ENCODE results near the gene HCN2. TPM values are rescaled to one million over a fixed set of nuclear protein-coding genes. Genes with fewer than 3 reads are reported as not detected.

The HCN2 gene
- total RNA-seq (1 to 10 TPM; 1.1 to 3.0 TPM), total RNA-seq (2.1 to 3.5 reads per million in 2 donors)

DNA sequence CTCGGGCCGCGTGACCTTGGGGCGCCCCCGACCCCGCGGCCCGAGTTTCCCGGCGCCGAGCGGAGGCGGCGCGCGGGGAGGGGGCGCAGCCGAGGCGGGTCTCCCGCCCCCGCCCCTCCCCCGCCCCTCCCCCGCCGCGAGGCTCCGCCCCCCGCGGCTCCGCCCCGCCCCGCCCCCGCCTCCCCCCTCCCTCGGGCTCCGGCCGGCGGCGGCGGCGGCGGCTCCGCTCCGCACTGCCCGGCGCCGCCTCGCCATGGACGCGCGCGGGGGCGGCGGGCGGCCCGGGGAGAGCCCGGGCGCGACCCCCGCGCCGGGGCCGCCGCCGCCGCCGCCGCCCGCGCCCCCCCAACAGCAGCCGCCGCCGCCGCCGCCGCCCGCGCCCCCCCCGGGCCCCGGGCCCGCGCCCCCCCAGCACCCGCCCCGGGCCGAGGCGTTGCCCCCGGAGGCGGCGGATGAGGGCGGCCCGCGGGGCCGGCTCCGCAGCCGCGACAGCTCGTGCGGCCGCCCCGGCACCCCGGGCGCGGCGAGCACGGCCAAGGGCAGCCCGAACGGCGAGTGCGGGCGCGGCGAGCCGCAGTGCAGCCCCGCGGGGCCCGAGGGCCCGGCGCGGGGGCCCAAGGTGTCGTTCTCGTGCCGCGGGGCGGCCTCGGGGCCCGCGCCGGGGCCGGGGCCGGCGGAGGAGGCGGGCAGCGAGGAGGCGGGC lies at the start of gene HCN2:
TSS of gene HCN2 (plus strand) at position 189 of the 703 bp plus-strand sequence. CDS start at position 254, 65 bp downstream.
- H3K9me3 ChIP-seq (ENCODE audit: control insufficient read depth, low read length, poor library complexity, severe bottlenecking) = no peaks in the 10 kb centered on the region
- Mint-ChIP-seq H3K27me3 (peaks cover 5% of the 10 kb centered on the region), H3K27ac (no peak within 1 kb of the TSS), H3K36me3 (ENCODE audit: low read depth) (no peaks in the 10 kb centered on the region), H3K4me3 (peak within 1 kb of the TSS; percentile 76), H3K4me1 (peaks cover 9% of the 10 kb centered on the region)
- no peak for ATAC-seq
- no peak for DNase-seq

DNA sequence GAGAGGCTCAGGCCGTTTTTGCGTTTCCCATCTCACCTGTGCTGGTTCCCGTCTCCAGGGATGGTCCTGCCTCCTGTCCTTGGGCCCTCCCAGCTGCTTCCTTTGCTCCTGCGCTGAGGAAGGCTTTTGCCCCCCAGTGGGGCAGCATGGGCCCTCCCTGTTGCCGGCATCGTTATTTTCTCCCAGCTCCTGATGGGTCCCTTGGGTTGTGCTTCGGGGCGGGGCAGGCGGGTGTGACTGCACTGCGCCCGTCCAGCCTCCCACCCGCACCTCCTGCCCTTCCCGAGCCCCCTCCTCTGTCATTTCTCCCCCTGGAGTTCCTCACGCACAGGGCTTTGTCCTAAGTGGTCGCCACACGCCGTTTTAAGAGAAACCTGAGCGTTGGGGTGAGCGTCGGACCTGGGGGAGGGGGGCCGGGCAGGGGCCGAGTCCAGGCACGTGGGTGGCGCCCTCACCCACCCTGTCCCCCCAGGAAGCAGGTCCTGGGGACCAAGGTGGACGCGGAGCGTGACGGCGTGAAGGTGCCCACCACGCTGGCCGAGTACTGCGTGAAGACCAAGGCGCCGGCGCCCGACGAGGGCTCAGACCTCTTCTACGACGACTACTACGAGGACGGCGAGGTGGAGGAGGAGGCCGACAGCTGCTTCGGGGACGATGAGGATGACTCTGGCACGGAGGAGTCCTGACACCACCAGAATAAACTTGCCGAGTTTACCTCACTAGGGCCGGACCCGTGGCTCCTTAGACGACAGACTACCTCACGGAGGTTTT lies 48.6 kb upstream of the HCN2 start:
- no peaks in the 10 kb centered on the region for H3K9me3 ChIP-seq (ENCODE audit: control insufficient read depth, low read length, poor library complexity, severe bottlenecking)
- no peak overlapping the region for H3K27ac Mint-ChIP-seq

DNA sequence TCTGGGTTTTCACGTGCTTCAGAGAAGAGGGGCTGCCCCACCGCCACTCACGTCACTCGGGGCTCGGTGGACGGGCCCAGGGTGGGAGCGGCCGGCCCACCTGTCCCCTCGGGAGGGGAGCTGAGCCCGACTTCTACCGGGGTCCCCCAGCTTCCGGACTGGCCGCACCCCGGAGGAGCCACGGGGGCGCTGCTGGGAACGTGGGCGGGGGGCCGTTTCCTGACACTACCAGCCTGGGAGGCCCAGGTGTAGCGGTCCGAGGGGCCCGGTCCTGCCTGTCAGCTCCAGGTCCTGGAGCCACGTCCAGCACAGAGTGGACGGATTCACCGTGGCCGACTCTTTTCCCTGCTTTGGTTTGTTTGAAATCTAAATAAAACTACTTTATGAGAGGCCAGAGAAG lies 48.0 kb upstream of the HCN2 start:
- Mint-ChIP-seq H3K27ac (no peak overlapping the region), H3K36me3 (ENCODE audit: low read depth) (no peaks in the 10 kb centered on the region), H3K27me3 (no peaks in the 10 kb centered on the region), H3K4me1 (peaks cover 16% of the 10 kb centered on the region), H3K4me3 (no peak overlapping the region)
- DNase-seq (no peak), ATAC-seq (no peak)
- no peaks in the 10 kb centered on the region for H3K9me3 ChIP-seq (ENCODE audit: control insufficient read depth, low read length, poor library complexity, severe bottlenecking)

More for the DNA sequence above, 48.6 kb upstream of the HCN2 start:
- DNase-seq = no peak
- Mint-ChIP-seq H3K4me3 (no peak overlapping the region), H3K4me1 (peaks cover 16% of the 10 kb centered on the region), H3K27me3 (no peaks in the 10 kb centered on the region), H3K36me3 (ENCODE audit: low read depth) (no peaks in the 10 kb centered on the region)
- no peak for ATAC-seq

DNA sequence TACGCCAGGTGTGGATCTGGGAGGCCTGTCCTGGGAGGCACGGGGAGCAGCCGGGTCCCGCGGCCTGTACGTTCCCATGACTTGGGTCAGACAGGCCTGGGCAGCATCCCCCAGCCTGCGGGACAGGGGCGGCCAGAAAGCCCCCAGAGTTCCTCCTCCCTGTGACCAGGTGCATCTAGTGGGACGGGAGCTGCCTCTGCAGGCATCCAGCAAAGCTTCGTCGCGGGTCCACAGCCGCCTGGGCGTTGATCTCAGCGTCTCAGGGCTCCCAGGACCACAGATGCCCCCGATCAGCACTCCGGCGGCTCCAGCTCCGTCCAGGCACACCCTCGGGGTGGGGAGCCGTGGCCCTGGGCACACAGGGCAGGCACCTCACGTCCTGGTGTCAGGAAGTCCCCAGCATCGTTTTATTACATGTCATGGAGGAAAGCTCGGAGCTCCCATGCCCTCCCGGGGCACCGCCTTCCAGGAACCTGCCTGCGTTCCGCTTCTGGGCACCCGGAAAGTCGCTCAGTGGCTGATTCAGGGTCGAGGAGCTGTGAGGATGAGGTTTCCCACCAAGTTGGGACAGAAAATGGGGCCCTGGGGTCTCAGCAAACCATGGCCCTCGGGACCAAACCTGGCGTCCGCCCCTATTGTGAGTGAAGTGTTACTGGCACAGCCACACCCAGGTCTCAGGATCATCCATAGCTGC lies 47.4 kb upstream of the HCN2 start:
- no peak overlapping the region for H3K27ac Mint-ChIP-seq
- peaks cover 16% of the 10 kb centered on the region for H3K4me1 Mint-ChIP-seq
- no peaks in the 10 kb centered on the region for H3K9me3 ChIP-seq (ENCODE audit: control insufficient read depth, low read length, poor library complexity, severe bottlenecking)
- no peaks in the 10 kb centered on the region for H3K36me3 Mint-ChIP-seq (ENCODE audit: low read depth)
- ATAC-seq = no peak
- H3K4me3 Mint-ChIP-seq = no peak overlapping the region
- no peak for DNase-seq
- H3K27me3 Mint-ChIP-seq = no peaks in the 10 kb centered on the region

DNA sequence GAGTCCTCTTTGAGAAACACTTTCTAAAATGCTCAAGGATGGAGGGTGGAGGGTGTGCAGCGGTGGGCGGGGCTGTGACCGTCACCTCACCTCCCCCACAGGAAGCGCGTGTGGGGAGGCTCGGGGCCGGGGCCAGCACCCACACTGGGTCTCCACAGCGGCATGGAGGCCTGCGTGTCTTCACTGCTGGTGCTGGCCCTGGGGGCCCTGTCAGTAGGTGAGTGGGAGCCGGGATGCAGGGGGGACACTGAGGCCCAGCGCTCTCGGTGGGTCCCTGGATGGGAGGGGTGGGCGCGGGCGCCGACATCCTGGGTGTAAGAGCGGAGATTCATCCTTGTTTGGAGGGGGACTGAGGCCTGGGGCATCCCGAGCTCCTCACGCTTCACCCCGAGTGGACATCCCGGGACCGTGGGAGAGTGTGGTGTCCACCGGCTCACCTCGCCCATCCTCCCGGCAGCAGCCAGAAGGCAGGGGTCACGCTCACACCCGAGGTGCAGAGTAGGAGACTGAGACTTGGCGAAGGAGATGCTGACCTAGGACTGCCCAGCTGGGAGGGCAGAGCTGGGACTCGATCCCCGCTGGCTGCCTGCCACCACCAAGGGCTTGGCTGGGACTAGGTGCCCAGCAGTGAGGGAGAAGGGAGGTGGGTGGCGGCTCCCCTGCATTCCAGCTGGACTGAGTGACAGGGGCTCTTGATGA lies 45.6 kb upstream of the HCN2 start, which contains the start of gene GZMM:
TSS of gene GZMM (plus strand) at position 144 of the 699 bp plus-strand sequence. CDS start at position 163, 19 bp downstream.
- ATAC-seq (peak; percentile 98), DNase-seq (peak; percentile 50 to 62 (median 50))
- no peaks in the 10 kb centered on the region for H3K9me3 ChIP-seq (ENCODE audit: control insufficient read depth, low read length, poor library complexity, severe bottlenecking)
- H3K27me3 Mint-ChIP-seq = no peaks in the 10 kb centered on the region
- peak within 1 kb of the TSS; percentile 88 for H3K4me3 Mint-ChIP-seq
- peak within 1 kb of the TSS; percentile 84 for H3K27ac Mint-ChIP-seq
- H3K36me3 Mint-ChIP-seq (ENCODE audit: low read depth) = no peaks in the 10 kb centered on the region
- peaks cover 12% of the 10 kb centered on the region for H3K4me1 Mint-ChIP-seq

DNA sequence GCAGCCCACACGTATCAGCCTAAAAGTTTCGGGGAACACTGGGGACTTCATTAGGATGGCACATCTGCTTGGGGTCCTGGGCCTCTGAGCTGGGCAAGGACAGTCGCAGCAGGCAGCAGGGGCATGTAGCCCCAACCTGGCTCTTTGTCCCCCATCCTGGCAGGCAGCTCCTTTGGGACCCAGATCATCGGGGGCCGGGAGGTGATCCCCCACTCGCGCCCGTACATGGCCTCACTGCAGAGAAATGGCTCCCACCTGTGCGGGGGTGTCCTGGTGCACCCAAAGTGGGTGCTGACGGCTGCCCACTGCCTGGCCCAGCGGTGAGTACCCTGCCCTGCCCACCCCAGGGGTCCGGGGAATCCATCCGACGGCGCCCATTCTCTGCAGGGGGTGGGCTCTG lies 42.6 kb upstream of the HCN2 start:
- DNase-seq = no peak
- H3K9me3 ChIP-seq (ENCODE audit: control insufficient read depth, low read length, poor library complexity, severe bottlenecking) = no peaks in the 10 kb centered on the region
- H3K27ac Mint-ChIP-seq = no peak overlapping the region
- ATAC-seq = no peak
- H3K4me1 Mint-ChIP-seq = peaks cover 15% of the 10 kb centered on the region
- no peak overlapping the region for H3K4me3 Mint-ChIP-seq
- H3K36me3 Mint-ChIP-seq (ENCODE audit: low read depth) = no peaks in the 10 kb centered on the region
- H3K27me3 Mint-ChIP-seq = no peaks in the 10 kb centered on the region

DNA sequence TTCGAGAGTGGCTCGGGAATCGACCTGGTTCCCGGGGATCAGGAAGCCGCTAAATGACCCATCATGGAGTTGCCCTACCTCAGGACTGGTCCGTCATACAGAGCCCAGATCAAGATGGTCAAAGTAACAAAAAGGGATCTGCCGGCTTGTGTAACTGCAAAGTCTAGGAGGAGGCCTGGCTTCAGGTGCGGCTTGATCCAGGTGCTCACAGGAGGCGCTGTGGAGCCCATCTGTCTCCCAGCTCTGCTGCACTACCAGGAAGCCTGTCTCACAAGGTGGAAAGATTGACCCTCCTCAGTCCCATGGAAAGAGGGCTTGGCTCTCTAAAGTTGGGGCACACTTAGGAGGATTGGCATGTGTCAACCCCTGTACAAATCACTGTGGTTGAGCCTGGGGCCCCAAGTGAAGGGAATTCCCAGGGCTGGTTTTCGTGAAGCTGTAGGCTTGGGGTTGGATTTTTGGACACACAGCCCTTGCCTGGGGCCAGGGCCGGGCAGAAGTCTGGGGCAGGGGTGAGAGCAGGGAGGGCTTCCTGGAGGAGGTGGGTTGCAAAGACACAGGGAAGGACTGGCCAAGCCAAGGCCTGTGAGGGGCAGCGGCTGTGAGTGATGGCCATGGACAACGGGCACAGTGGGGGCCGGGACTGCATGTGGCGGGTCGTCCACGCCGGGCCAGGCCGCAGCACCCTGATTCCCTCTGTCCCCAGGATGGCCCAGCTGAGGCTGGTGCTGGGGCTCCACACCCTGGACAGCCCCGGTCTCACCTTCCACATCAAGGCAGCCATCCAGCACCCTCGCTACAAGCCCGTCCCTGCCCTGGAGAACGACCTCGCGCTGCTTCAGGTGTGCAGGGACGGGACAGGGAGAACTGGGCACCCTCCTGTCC lies 41.6 kb upstream of the HCN2 start:
- ATAC-seq (no peak), DNase-seq (no peak)
- Mint-ChIP-seq H3K27me3 (no peaks in the 10 kb centered on the region), H3K4me1 (peaks cover 15% of the 10 kb centered on the region), H3K27ac (no peak overlapping the region), H3K36me3 (ENCODE audit: low read depth) (no peaks in the 10 kb centered on the region), H3K4me3 (no peak overlapping the region)
- no peaks in the 10 kb centered on the region for H3K9me3 ChIP-seq (ENCODE audit: control insufficient read depth, low read length, poor library complexity, severe bottlenecking)

DNA sequence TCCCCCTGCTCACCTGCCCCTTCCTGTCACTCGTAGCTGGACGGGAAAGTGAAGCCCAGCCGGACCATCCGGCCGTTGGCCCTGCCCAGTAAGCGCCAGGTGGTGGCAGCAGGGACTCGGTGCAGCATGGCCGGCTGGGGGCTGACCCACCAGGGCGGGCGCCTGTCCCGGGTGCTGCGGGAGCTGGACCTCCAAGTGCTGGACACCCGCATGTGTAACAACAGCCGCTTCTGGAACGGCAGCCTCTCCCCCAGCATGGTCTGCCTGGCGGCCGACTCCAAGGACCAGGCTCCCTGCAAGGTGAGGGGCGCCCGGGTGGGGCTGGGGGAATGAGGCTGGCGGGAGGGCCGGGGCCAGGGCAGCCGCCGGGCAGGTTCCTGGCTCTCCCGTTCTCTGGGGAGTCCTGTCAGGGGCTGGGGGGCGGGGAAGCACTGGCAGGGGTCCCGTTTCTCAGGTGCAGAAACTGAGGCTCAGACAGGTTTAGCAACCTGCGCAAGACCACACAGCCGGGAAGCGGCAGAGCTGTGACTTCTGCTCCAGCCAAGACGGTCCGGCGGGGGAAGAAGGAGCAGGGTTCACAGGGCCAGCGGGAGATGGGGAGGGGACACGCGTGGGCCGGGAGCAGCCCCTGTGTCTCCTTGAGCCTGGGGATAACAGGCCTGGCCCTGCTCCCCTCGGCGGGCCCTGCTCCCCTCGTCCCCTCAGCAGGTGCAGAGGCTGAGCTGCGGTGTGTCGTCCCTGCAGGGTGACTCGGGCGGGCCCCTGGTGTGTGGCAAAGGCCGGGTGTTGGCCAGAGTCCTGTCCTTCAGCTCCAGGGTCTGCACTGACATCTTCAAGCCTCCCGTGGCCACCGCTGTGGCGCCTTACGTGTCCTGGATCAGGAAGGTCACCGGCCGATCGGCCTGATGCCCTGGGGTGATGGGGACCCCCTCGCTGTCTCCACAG lies 40.5 kb upstream of the HCN2 start:
- Mint-ChIP-seq H3K36me3 (ENCODE audit: low read depth) (no peaks in the 10 kb centered on the region), H3K27ac (no peak overlapping the region), H3K27me3 (no peaks in the 10 kb centered on the region), H3K4me3 (no peak overlapping the region), H3K4me1 (peaks cover 10% of the 10 kb centered on the region)
- H3K9me3 ChIP-seq (ENCODE audit: control insufficient read depth, low read length, poor library complexity, severe bottlenecking) = no peaks in the 10 kb centered on the region
- ATAC-seq = no peak
- no peak for DNase-seq

DNA sequence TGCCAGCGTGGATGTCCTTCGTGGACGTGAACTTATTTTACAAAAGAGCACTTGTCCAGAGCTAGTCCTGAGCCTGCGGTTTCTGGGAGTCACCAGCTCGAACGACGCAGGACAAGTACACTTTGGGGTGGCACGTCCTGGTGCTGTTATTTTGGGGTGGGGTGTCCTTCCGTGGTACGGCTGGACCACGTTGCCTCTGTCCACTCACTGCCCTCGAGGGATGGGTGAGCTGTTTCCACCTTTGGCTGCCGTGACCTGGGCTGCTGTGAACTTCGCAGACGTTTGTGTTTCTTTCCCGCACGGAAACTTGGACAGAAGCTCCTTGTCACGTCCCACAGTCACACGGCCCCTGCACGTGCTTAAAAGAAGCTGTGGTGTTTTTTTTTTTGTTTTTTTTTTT lies 34.9 kb upstream of the HCN2 start:
- Mint-ChIP-seq H3K27ac (peak overlapping the region; percentile 9), H3K27me3 (no peaks in the 10 kb centered on the region), H3K36me3 (ENCODE audit: low read depth) (no peaks in the 10 kb centered on the region), H3K4me3 (no peak overlapping the region), H3K4me1 (peaks cover 4% of the 10 kb centered on the region)
- ATAC-seq (no peak), DNase-seq (no peak)
- no peaks in the 10 kb centered on the region for H3K9me3 ChIP-seq (ENCODE audit: control insufficient read depth, low read length, poor library complexity, severe bottlenecking)

DNA sequence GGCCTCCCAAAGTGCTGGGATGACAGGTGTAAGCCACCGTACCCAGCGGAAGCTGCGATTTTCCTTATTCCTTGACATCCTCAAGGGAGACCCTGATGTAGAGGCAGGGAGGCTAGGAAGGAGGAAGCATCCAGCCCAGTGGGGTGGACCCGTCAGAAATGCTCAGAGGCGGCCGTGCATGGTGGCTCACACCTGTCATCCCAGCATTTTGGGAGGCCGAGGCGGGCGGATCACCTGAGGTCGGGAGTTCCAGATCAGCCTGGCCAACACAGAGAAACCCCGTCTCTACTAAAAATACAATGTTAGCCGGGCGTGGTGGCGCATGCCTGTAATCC lies 34.2 kb upstream of the HCN2 start:
- H3K9me3 ChIP-seq (ENCODE audit: control insufficient read depth, low read length, poor library complexity, severe bottlenecking) = no peaks in the 10 kb centered on the region
- no peaks in the 10 kb centered on the region for H3K36me3 Mint-ChIP-seq (ENCODE audit: low read depth)
- no peak overlapping the region for H3K4me3 Mint-ChIP-seq
- no peak for DNase-seq
- no peak overlapping the region for H3K27ac Mint-ChIP-seq
- peaks cover 4% of the 10 kb centered on the region for H3K4me1 Mint-ChIP-seq
- ATAC-seq = no peak
- H3K27me3 Mint-ChIP-seq = no peaks in the 10 kb centered on the region

DNA sequence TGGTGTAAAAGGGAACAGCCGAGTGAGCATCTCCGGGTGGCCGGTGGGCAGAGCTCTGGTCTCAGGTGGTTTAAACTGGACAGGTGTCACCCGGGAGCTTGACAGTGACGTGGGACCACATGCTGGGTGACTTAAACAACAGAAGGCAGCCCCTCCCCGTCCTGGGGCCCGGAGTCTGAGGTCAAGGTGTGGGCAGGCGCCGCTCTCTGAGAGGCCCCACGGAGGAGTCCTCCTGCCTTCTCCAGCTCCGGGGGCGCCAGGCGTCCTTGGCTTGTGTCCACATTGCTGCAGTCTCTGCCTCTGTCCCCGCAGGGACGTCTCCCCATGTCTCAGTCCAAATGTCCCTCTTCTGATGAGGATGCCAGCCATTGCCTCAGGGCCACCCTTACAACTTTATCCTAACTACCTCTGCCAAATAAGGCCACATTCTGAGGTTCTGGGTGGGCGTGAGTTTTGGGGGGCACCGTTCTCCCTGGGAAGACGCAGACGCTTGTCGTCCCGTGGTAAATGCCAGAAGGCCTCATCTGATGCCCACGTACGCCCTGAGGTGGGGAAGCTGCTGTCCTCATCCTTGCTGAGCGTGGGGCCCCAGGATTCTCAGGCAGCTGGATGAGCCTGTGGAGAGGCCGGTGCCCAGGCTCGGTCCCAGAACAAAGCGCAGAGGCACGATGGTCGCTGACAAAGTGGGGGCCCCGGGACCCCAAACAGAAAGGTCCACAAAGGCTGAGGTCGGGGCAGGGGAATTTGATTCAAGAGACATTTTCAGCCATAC lies 32.9 kb upstream of the HCN2 start:
- no peak overlapping the region for H3K27ac Mint-ChIP-seq
- H3K4me3 Mint-ChIP-seq = no peak overlapping the region
- ATAC-seq = no peak
- no peak for DNase-seq
- no peaks in the 10 kb centered on the region for H3K27me3 Mint-ChIP-seq
- H3K36me3 Mint-ChIP-seq (ENCODE audit: low read depth) = no peaks in the 10 kb centered on the region
- no peaks in the 10 kb centered on the region for H3K4me1 Mint-ChIP-seq
- no peaks in the 10 kb centered on the region for H3K9me3 ChIP-seq (ENCODE audit: control insufficient read depth, low read length, poor library complexity, severe bottlenecking)

All from T-helper 17 cell (primary cell).